A673 (cell line): ENCODE measurements around the gene ATP2B3.

Experiments
- EZH2 ChIP-seq: fragments of 200-600 bp; sonication (generic); IDR thresholded peaks from 2 replicates; pipeline ENCODE4 v1.6.1; 2017; ENCODE audit warnings: borderline replicate concordance, low read depth, mild to moderate bottlenecking, mixed read lengths, antibody characterized with exemption, low read length; ENCODE audit not compliant: poor library complexity, severe bottlenecking
- TF ChIP-seq, protein P1 (sequence below): fragments of 300-800, 200-600 bp; sonication (generic); conservative IDR thresholded peaks from 2 replicates; pipeline ENCODE4 v1.5.1; 2017; ENCODE audit warnings: low read depth, mild to moderate bottlenecking, antibody characterized with exemption, low read length, moderate library complexity, mixed read lengths

GRCh38 chrX:153592091-153592833, 74.8 kb downstream of the ATP2B3 start:
- TF ChIP-seq, protein P1, sequence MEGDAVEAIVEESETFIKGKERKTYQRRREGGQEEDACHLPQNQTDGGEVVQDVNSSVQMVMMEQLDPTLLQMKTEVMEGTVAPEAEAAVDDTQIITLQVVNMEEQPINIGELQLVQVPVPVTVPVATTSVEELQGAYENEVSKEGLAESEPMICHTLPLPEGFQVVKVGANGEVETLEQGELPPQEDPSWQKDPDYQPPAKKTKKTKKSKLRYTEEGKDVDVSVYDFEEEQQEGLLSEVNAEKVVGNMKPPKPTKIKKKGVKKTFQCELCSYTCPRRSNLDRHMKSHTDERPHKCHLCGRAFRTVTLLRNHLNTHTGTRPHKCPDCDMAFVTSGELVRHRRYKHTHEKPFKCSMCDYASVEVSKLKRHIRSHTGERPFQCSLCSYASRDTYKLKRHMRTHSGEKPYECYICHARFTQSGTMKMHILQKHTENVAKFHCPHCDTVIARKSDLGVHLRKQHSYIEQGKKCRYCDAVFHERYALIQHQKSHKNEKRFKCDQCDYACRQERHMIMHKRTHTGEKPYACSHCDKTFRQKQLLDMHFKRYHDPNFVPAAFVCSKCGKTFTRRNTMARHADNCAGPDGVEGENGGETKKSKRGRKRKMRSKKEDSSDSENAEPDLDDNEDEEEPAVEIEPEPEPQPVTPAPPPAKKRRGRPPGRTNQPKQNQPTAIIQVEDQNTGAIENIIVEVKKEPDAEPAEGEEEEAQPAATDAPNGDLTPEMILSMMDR = no peak
- TF ChIP-seq EZH2 = no peak
